Thoracic aorta (tissue), 2 donors: ENCODE results near the gene TMEM129. TPM values are rescaled to one million over a fixed set of nuclear protein-coding genes. Genes with fewer than 3 reads are reported as not detected.

Source experiments
- ATAC-seq: fragments of 150-250 bp; one replicate; pipeline ENCODE4 v1.8.0; 2017; ENCODE audit warnings: low read depth; ENCODE audit not compliant: insufficient number of reproducible peaks, low FRiP score
- DNase-seq: peaks from one replicate; pipeline ENCODE4 v3.0.0-alpha.2; 2020; ENCODE audit warnings: low spot score
- H3K27ac ChIP-seq, 2 donors: fragments of 200-600 bp; sonication (generic); 1 replicate in 1 of 2; 2 replicates in 1 of 2; pipeline ENCODE4 v1.5.1; 2016; ENCODE audit warnings: mild to moderate bottlenecking in 2 of 2, moderate library complexity in 2 of 2
- H3K27me3 ChIP-seq: fragments of 200-600 bp; sonication (generic); replicated peaks from 2 replicates; pipeline ENCODE4 v1.6.0; 2016; ENCODE audit warnings: mild to moderate bottlenecking; ENCODE audit not compliant: insufficient read depth
- H3K36me3 ChIP-seq: fragments of 200-600 bp; sonication (generic); one replicate; pipeline ENCODE4 v1.5.1; 2016
- H3K4me1 ChIP-seq, 2 donors: fragments of 200-600 bp; sonication (generic); 1 replicate in 1 of 2; 2 replicates in 1 of 2; pipeline versions ENCODE4 v1.5.1 to v1.6.0; 2016; ENCODE audit warnings: low read depth in 2 of 2, mild to moderate bottlenecking in 1 of 2; ENCODE audit not compliant: control insufficient read depth in 1 of 2
- H3K4me3 ChIP-seq: fragments of 200-600 bp; sonication (generic); 2 replicates; pipeline ENCODE4 v1.5.1; 2016; ENCODE audit warnings: mild to moderate bottlenecking
- H3K9me3 ChIP-seq: fragments of 200-600 bp; sonication (generic); 2 replicates; pipeline ENCODE4 v1.5.1; 2016
- total RNA-seq, 2 donors: library from RNA; depleted of rRNA; stranded (reverse); fragments of >200 nt; gene quantifications; one replicate each; pipeline versions ENCODE4 v1.1.0 to v1.2.3, GENCODE V29; 2016
- TF ChIP-seq, protein P1 (sequence below): fragments of 200-600 bp; sonication (generic); IDR thresholded peaks from one replicate; pipeline ENCODE4 v1.5.1; 2019; ENCODE audit warnings: antibody characterized with exemption

The TMEM129 gene
- total RNA-seq, 2 donors from 2014 or later = 58.1 to 104 TPM

DNA sequence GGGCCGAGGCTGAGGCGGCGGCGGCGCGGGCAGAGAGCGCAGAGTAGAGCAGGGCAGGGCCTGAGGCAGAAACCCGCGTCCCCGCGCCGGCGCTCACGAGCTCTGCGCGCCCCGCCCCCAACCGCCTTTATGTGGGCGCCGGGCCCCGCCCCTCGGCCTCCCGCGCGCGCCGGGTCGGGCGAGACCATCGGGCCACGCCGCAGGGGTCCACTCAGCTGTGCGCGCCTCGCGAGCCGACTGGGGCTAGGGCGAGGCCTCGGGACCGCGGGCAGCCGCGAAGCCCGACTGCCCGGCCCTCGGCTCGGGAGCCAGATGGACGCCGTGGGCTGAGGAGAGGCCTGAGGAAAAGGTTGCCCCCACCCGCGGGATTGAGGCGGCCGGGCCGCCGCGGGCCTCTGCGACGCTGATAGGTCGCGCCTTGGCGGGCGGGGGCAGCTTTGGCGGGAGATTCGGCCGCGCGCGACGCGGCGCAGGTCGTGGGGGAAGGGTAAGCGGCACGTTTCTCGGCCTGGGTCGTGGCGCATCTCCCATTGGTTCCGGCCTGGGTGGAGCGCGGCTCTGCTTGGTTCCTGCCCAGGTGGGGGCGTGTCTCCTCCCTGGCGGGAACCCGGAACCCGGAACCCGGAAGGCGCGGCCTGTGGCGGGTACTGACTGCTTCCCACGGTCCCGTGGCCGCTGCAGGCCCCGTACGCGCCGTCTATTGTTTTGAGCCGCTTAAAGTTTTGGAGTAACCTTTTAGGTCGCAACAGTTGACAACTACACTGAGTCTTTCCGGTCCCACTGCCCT lies 8.7 kb downstream of the TMEM129 start, which contains the start of gene SLBP:
SLBP (minus strand) TSS at position 104 of the 787 bp plus-strand sequence. CDS start 131 bp downstream, outside the sequence.
- Histone ChIP-seq H3K27me3 (no peaks in the 10 kb centered on the region), H3K9me3 (no peaks in the 10 kb centered on the region), H3K27ac (peak within 1 kb of the TSS; percentile 93 to 100), H3K4me1 (peaks cover 10 to 27% of the 10 kb centered on the region in 2 donors), H3K36me3 (peaks cover 3% of the 10 kb centered on the region), H3K4me3 (peak within 1 kb of the TSS; percentile 79)
- DNase-seq (peak; percentile 78), ATAC-seq (peak; percentile 88)
- TF ChIP-seq, protein P1, sequence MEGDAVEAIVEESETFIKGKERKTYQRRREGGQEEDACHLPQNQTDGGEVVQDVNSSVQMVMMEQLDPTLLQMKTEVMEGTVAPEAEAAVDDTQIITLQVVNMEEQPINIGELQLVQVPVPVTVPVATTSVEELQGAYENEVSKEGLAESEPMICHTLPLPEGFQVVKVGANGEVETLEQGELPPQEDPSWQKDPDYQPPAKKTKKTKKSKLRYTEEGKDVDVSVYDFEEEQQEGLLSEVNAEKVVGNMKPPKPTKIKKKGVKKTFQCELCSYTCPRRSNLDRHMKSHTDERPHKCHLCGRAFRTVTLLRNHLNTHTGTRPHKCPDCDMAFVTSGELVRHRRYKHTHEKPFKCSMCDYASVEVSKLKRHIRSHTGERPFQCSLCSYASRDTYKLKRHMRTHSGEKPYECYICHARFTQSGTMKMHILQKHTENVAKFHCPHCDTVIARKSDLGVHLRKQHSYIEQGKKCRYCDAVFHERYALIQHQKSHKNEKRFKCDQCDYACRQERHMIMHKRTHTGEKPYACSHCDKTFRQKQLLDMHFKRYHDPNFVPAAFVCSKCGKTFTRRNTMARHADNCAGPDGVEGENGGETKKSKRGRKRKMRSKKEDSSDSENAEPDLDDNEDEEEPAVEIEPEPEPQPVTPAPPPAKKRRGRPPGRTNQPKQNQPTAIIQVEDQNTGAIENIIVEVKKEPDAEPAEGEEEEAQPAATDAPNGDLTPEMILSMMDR = no peak

DNA sequence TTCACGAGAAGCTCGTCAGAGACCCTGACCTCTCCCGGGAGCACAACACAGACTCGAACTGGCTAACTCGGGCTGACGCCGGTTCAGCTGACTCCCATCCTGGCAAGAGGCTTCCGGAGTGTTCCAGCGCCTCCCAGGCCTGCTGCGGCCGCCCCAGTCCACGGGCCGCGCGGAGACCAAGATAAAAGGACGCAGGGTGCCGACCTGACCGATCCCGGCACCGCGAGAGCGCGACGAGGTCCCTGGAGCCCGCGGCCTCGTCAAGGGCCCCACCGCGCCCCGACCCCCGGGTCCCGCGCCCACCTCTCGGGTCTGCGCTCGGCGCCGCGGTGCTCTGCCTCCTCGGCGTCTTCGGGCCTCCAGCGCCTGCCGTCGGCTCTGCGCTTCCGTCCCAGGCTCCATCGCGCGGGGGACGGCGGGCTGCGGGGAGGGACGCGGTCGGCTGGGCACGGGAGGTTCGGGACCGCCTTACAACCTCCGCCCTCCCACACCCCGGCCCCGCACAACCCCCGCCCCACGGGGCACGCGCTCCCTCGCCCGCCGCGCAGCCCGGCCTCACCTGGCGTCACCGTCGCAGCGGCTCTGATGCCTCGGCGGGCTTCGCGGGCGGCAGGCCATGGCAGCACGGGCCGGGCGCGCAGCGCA lies 9.4 kb downstream of the TMEM129 start:
- TF ChIP-seq, protein P1 = no peak
- DNase-seq (no peak), ATAC-seq (peak; percentile 13)
- H3K4me1 ChIP-seq = peaks cover 10 to 27% of the 10 kb centered on the region in 2 donors
- no peaks in the 10 kb centered on the region for H3K27me3 ChIP-seq
- H3K9me3 ChIP-seq = no peaks in the 10 kb centered on the region
- H3K4me3 ChIP-seq = peak overlapping the region; percentile 79
- H3K36me3 ChIP-seq = no peaks in the 10 kb centered on the region
- H3K27ac ChIP-seq = peak overlapping the region; percentile 93 to 100

DNA sequence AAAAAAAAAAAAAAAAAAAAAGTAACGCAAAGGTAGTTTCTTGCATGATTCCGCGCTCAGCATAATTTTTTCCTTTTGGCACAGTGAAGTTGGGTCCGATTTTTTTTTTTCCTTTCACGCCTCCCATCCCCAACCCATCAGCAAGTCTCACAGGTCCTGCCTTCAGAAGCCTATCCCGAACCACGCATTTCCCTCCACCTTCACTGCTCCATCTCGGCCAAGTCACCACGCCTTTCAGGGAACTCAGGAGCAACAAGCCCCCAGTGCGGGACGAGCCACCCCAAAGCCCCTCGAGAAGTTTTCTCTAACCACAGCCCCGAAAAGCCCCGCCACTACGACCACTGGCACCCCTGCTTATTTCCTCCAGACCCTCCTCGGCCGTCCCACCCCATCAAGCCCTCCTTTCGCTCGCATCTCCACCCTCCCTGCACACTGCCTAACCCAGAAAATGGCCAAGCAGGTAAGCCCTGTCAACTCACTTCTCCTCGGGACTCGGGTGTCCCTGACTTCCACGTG lies 10.0 kb downstream of the TMEM129 start:
- peak overlapping the region; percentile 93 to 100 for H3K27ac ChIP-seq
- H3K4me1 ChIP-seq = peaks cover 10 to 27% of the 10 kb centered on the region in 2 donors
- no peaks in the 10 kb centered on the region for H3K36me3 ChIP-seq
- DNase-seq = no peak
- no peaks in the 10 kb centered on the region for H3K27me3 ChIP-seq
- ATAC-seq = no peak
- H3K4me3 ChIP-seq = peak overlapping the region; percentile 79
- TF ChIP-seq, protein P1 = no peak
- H3K9me3 ChIP-seq = no peaks in the 10 kb centered on the region

DNA sequence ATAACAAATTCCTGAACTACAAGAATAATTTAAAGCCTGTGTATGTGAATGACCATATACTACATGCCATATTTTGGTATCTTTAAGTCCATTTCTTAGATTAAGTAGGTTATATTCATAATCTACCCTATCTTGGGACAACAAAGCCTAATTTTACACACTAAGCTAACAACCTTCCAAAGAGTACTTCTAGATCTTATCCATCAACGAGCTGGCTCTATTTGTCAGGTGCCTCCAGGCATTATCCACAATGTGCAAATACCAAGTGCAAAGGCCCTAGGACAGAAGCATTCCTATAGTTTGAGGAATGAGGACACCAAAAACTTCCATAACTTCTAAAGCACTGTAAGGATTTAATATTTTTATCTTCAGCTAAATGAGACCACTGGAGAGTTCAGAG lies 12.5 kb downstream of the TMEM129 start:
- Histone ChIP-seq H3K9me3 (no peaks in the 10 kb centered on the region), H3K4me1 (peaks cover 8 to 24% of the 10 kb centered on the region in 2 donors), H3K27ac (no peak overlapping the region), H3K4me3 (no peak overlapping the region), H3K27me3 (no peaks in the 10 kb centered on the region), H3K36me3 (no peaks in the 10 kb centered on the region)
- TF ChIP-seq, protein P1 = no peak
- DNase-seq (no peak), ATAC-seq (no peak)

DNA sequence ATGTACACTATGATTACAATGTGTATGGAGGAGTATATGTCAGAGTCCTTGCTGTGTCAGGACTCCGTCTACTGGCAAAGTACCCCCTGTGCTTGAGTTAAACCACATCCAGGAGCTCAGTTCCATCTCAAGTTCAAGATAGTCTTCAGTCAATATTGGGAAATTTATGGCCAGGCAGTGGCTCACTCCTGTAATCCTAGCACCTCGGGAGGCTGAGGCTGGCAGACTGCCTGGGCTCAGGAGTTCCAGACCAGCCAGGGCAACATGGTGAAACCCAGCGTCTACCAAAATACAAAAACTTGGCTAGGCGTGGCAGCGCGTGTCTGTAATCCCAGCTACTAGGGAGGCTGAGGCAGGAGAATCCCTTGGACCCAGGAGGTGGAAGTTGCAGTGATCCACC lies 14.8 kb downstream of the TMEM129 start:
- no peaks in the 10 kb centered on the region for H3K27me3 ChIP-seq
- DNase-seq (no peak), ATAC-seq (no peak)
- H3K4me3 ChIP-seq = no peak overlapping the region
- H3K9me3 ChIP-seq = no peaks in the 10 kb centered on the region
- H3K4me1 ChIP-seq = peaks cover 8 to 16% of the 10 kb centered on the region in 2 donors
- H3K27ac ChIP-seq = no peak overlapping the region
- TF ChIP-seq, protein P1 = no peak
- H3K36me3 ChIP-seq = no peaks in the 10 kb centered on the region
